ENCODE results near the gene CDKN2B. TPM values are rescaled to one million over a fixed set of nuclear protein-coding genes. Genes with fewer than 3 reads are reported as not detected.

The CDKN2B gene
- total RNA-seq, 2 experiments from 2014 or later: 0.05 to 0.10 TPM

DNA sequence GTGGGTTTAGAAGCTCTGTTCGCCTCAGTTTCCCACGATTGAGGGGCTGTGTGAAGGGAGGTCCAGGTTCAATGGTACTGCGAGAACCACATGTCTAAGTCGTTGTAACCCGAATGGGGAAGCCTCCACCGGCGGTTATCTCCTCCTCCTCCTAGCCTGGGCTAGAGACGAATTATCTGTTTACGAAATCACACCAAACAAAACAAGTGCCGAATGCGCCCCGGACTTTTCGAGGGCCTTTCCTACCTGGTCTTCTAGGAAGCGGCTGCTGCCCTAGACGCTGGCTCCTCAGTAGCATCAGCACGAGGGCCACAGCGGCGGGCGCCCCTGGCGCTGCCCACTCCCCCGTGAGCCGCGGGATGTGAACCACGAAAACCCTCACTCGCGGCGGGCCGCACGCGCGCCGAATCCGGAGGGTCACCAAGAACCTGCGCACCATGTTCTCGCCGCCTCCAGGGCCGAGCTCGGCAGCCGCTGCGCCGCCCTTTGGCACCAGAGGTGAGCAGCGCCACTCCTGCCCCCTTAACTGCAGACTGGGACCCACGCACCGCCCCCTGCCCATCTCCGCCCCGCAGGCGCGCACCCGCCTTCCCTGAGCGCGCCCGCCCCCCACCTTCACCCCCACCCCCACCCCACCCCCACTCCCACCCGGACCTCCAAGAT, 15.1 kb downstream of the CDKN2B start, which contains the start of gene CDKN2A:
Gene CDKN2A (minus strand): TSS at position 500 of the 663 bp plus-strand sequence.
- peak within 1 kb of the TSS; percentile 75 for H3K27ac Mint-ChIP-seq
- H3K4me1 Mint-ChIP-seq (ENCODE audit: low read depth): peaks cover 11% of the 10 kb centered on the region
- ChIA-PET POLR2A (interaction anchor here (1.0 to 1.5 kb wide), 3 partner anchors 7 to 118 kb away, joined by 3 to 5 read pairs (median 3); no protein-coding TSS in a partner anchor), CTCF (interaction anchor here (1.0 to 11.0 kb wide), 6 partner anchors 11 to 250 kb away, joined by 5 to 88 read pairs (median 8); partner anchors contain the start of gene CDKN2B)
- intact Hi-C loops (cut with micrococcal nuclease): loop anchor here (1.0 to 2.0 kb wide), 5 partner anchors 14 to 181 kb away; no protein-coding TSS in a partner anchor
- peak within 1 kb of the TSS; percentile 86 for H3K4me3 Mint-ChIP-seq
- DNase-seq: peak; percentile 59
- H3K36me3 Mint-ChIP-seq: no peaks in the 10 kb centered on the region
- H3K27me3 Mint-ChIP-seq: peaks cover 18% of the 10 kb centered on the region
- H3K9me3 Mint-ChIP-seq: no peaks in the 10 kb centered on the region

DNA sequence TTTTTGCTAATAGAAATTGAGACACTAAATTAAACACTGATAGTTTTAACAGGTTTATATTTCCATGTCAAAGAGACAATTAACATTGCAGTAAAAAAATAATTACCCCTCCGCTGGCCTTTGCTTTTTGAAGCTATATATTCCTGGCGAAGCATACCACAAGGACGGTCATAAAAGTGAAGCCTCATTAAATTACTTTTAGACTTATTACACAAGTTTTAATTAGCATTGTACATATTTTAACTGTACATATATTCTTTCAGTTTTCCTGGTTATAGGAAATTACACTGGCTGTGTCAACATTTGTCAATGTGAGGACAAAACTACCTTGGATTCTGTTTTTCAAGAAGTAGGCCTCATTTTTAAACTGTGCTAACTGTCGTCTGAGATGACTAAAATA, 16.1 kb downstream of the CDKN2B start:
- ChIA-PET POLR2A (no interaction called here), CTCF (interaction anchor here (0.7 to 11.0 kb wide), 4 partner anchors 16 to 179 kb away, joined by 3 to 88 read pairs (median 10); partner anchors contain the start of gene CDKN2B)
- H3K4me3 Mint-ChIP-seq: peak overlapping the region; percentile 86
- intact Hi-C loops (cut with micrococcal nuclease): no loop called here
- H3K4me1 Mint-ChIP-seq (ENCODE audit: low read depth): peaks cover 11% of the 10 kb centered on the region
- H3K27me3 Mint-ChIP-seq: peaks cover 25% of the 10 kb centered on the region
- no peak overlapping the region for H3K27ac Mint-ChIP-seq
- H3K9me3 Mint-ChIP-seq: no peaks in the 10 kb centered on the region
- DNase-seq: no peak
- H3K36me3 Mint-ChIP-seq: no peaks in the 10 kb centered on the region

DNA sequence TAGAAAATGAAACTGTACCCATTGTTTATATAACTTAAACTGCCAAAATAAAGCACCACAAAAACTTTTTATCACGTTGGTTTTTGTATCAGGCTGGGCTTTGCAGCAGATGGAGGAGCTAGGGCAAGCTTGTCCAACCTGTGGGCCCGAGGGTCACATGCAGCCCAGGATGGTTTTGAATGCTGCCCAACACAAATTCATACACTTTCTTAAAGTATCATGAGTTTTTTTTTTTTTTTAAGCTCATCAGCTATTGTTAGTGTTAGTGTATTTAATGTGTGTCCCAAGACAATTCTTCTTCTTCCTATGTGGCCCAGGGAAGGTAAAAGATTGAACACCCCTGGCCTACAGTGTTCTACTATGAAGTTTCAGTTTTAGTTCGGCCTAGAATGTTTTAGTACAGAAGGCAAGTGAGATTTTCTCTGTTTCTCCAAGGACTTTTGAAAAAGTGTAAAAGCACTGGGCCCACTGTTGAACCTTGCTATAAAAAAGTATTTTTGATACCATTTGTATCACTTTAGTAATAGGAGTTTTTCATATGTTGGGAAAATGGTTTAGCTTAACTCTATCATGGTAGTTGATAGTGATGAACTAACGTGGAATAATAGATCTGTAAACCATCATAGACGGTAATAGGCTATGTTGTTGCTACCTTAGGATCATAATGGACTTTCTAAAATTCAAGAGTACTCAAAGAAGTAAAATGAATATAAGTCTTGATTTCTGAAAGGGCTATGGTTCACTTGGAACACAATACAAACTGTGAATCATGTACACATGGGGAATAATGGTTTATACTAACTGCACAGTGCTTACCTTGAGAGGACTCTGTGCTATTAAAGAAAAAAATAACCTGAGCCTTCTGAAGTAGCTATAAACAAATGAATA, 17.8 kb downstream of the CDKN2B start:
- intact Hi-C loops (cut with micrococcal nuclease): no loop called here
- CTCF ChIA-PET: interaction anchor here (0.7 to 11.0 kb wide), 5 partner anchors 15 to 128 kb away, joined by 3 to 88 read pairs (median 5); partner anchors contain the start of gene CDKN2B
- Mint-ChIP-seq H3K27me3 (peaks cover 25% of the 10 kb centered on the region), H3K27ac (no peak overlapping the region), H3K36me3 (no peaks in the 10 kb centered on the region), H3K4me3 (no peak overlapping the region), H3K9me3 (no peaks in the 10 kb centered on the region), H3K4me1 (ENCODE audit: low read depth) (peaks cover 12% of the 10 kb centered on the region)
- POLR2A ChIA-PET: no interaction called here
- no peak for DNase-seq

DNA sequence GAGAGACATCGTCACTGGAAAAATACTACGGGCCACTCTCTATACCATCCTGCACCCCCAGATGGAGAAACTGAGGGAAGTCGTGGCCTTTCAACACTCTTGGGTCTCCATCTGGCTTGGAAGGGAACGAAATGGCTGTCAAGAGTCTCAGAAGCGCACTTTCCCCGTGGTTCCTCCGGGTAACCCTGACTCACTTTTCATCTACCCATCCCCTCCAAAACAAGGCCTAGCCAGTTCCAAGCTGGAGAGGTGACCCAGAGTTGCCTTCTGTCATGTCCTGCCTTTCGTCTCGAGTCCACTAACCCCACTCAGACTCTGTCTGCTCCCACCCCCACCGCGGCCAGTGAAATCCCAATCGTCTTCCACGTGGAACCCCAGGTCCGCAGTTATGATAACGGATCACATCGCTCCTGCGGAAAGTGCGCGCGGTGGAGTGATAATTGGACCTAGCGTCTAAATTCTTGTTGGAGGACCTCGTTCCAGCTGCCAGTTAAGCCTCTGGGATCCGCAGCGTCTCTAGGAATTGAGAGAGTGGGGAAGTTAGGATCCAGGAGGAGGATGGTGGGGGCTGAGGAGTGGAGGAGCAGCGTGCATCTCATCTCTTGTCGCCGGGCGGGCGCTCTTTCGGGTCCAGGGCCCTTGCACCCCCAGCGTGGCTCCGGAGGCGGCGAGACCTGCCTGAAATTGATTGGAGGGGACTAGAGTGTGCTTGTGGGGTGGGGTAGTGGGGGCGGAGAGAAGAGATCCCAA, 19.5 kb downstream of the CDKN2B start:
- intact Hi-C loops (cut with micrococcal nuclease): no loop called here
- Mint-ChIP-seq H3K4me3 (no peak overlapping the region), H3K4me1 (ENCODE audit: low read depth) (peaks cover 11% of the 10 kb centered on the region), H3K27ac (no peak overlapping the region), H3K9me3 (no peaks in the 10 kb centered on the region), H3K27me3 (peaks cover 23% of the 10 kb centered on the region), H3K36me3 (no peaks in the 10 kb centered on the region)
- ChIA-PET POLR2A (no interaction called here), CTCF (interaction anchor here (0.9 to 1.2 kb wide), 2 partner anchors 14 to 19 kb away, joined by 3 to 5 read pairs; no protein-coding TSS in a partner anchor)
- no peak for DNase-seq

DNA sequence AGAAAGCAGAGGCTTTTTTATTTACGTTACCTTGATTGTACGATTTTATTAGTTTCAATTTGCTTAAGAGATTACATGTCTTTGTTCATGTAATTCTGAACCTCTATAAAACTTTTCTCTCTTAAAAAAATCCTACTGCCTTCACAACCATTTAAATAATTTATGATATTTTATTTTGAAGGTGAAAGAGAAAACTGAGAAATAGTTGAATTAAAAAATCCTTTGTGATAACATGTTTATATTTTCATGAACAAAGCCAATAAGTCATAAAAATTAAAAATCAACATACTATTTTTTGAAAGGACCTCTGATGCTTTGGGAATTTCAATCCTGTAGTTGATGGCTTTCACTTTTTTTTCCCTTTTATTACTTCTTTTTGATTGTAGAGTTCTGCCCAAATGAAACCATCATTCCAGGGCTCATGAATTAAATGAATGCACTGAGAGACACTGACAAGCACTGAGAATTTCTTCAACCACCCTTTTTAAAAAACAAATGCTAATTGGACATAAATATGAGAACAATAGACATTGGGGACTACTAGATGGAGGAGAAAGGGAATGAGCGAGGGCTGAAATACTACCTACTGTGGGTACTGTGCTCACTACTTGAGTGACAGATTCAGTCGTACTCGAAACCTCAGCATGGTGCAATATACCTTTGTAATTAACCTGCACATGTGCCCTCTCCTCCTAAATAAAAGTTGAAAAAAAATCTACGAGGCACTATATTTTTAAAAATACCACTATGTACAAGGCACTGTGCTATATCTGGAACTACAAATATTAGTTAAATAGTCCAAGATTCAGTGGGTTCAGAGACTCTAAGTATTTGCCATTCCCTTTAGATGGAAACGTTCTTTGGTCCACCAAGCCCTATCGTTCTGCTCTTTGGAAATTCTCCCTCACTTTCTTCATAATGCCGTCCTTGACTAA, 20.8 kb downstream of the CDKN2B start:
- Mint-ChIP-seq H3K27ac (no peak overlapping the region), H3K9me3 (no peaks in the 10 kb centered on the region), H3K27me3 (peaks cover 29% of the 10 kb centered on the region), H3K4me1 (ENCODE audit: low read depth) (peaks cover 5% of the 10 kb centered on the region), H3K36me3 (no peaks in the 10 kb centered on the region), H3K4me3 (no peak overlapping the region)
- CTCF ChIA-PET: interaction anchor here (0.9 kb wide), 1 partner anchor 20 kb away, joined by 5 read pairs; no protein-coding TSS in a partner anchor
- POLR2A ChIA-PET: no interaction called here
- intact Hi-C loops (cut with micrococcal nuclease): no loop called here
- DNase-seq: no peak

DNA sequence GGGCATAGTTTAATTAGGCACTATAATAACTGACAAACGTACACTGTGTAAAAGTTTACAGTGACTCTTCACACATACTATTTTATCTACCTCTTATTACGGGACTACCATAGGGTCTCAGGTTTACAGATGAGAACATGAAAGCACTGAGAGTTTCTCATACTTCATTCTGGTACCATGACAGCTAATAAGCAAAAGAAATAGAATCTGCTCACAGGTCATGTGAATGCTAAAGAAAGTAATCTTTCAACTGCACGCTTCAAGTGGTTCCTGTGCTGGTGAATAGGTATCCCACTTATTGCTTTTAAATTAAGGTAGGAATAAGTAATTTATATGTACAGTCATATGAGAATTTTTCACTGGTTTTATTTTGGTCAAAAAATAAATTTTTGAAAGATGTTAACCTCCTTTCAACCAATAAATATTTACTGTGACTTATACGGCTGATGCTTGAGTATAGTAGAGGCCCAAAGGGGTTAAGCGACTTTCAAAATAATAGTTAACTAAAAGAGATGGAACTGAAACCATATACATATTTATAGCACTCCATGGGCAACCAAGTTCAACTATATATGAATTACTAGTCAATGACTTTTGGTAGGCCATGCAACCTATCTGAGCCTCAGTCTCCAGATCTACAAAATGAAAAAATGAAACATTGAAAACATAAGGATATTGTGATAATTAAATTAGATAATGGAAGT, 23.0 kb downstream of the CDKN2B start:
- no peaks in the 10 kb centered on the region for H3K9me3 Mint-ChIP-seq
- no peak for DNase-seq
- ChIA-PET CTCF (interaction anchor here (0.6 to 6.2 kb wide), 6 partner anchors 21 to 172 kb away, joined by 3 to 41 read pairs (median 3); partner anchors contain the start of gene CDKN2B), POLR2A (interaction anchor here (1.3 kb wide), 1 partner anchor 9 kb away, joined by 5 read pairs; the partner anchor contains the start of gene CDKN2B-AS1)
- peaks cover 40% of the 10 kb centered on the region for H3K27me3 Mint-ChIP-seq
- no peak overlapping the region for H3K27ac Mint-ChIP-seq
- peaks cover 2% of the 10 kb centered on the region for H3K4me1 Mint-ChIP-seq (ENCODE audit: low read depth)
- intact Hi-C loops (cut with micrococcal nuclease): no loop called here
- no peak overlapping the region for H3K4me3 Mint-ChIP-seq
- no peaks in the 10 kb centered on the region for H3K36me3 Mint-ChIP-seq

DNA sequence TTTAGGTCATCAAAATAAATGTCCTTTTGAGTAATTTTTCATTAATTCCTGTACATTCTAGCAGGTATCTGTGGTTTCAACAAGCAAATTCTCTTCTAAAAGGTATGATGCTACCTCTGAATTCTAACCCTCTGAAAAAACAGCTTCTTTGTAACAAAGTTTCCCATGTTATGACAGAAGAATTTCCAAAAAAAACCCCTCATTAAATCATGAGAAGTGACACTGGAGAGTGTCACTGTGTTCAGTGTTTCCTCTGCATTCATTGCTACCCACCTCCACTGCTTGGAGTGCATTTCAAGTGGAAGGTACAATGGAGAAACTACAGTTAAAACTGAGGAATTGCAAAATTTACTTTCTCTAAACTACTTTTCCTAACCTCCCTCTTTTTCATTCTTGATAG, 25.0 kb downstream of the CDKN2B start:
- Mint-ChIP-seq H3K4me3 (no peak overlapping the region), H3K27ac (no peak overlapping the region), H3K4me1 (ENCODE audit: low read depth) (peaks cover 2% of the 10 kb centered on the region), H3K27me3 (peaks cover 40% of the 10 kb centered on the region), H3K9me3 (no peaks in the 10 kb centered on the region), H3K36me3 (no peaks in the 10 kb centered on the region)
- CTCF ChIA-PET: interaction anchor here (6.2 kb wide), 1 partner anchor 25 kb away, joined by 41 read pairs; the partner anchor contains the start of gene CDKN2B
- POLR2A ChIA-PET: no interaction called here
- no peak for DNase-seq
- intact Hi-C loops (cut with micrococcal nuclease): no loop called here

DNA sequence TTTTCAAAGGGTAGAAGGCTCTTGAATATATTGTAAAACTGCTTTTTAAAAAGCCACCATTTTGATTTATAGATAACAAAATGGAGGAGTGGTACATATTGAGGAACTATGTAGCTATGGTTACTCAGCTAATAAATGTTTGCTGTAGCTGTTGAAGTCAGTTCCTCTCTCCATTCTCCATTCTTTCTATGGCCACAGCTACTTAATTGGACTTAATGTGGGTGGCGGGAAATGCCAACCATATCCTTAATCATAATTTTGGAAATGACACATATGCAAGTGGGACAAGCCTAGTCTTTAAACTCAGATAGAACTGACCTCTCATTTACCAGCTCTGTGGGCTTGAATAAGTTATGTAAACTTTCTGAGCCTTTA, 25.6 kb downstream of the CDKN2B start:
- no peak overlapping the region for H3K4me3 Mint-ChIP-seq
- DNase-seq: no peak
- peaks cover 42% of the 10 kb centered on the region for H3K27me3 Mint-ChIP-seq
- ChIA-PET POLR2A (no interaction called here), CTCF (interaction anchor here (1.2 to 6.2 kb wide), 4 partner anchors 11 to 171 kb away, joined by 5 to 41 read pairs (median 10); partner anchors contain the start of genes CDKN2A, CDKN2B and CDKN2B-AS1)
- H3K36me3 Mint-ChIP-seq: no peaks in the 10 kb centered on the region
- no peak overlapping the region for H3K27ac Mint-ChIP-seq
- intact Hi-C loops (cut with micrococcal nuclease): no loop called here
- peaks cover 2% of the 10 kb centered on the region for H3K4me1 Mint-ChIP-seq (ENCODE audit: low read depth)
- H3K9me3 Mint-ChIP-seq: no peaks in the 10 kb centered on the region

DNA sequence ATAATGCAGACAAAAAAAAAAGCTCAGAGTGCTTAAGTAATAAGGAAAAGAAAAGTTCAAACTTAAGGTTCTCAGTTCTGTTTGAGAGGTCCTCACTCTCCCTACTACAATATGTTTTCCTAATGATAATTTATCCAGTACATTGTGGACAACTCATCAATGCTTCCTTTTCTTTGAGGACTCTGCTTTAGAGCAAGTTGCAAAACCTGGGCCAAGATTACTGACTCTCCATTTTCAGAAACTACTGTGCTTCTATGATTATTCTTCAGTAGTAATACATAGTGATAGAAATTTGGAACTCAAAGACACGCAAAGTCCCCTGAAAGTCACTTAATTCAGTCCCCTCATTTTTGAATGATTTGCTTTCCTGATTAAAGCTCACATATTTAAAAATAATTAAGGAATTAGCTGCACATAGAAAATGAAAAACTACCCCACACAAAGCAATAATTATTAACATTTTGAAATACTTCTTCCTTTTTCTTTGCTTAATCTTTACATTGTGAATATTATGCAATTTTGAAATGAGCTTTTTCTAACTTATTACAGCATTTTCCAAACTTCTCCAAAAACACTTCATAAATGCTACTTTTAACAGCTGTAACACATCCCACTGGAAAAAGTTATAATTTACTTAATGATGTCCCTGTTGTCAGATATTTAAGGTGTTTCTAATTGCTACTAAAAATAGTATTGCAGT, 26.1 kb downstream of the CDKN2B start:
- intact Hi-C loops (cut with micrococcal nuclease): no loop called here
- Mint-ChIP-seq H3K4me1 (ENCODE audit: low read depth) (peaks cover 2% of the 10 kb centered on the region), H3K27ac (no peak overlapping the region), H3K9me3 (no peaks in the 10 kb centered on the region), H3K36me3 (no peaks in the 10 kb centered on the region), H3K27me3 (peaks cover 39% of the 10 kb centered on the region), H3K4me3 (no peak overlapping the region)
- ChIA-PET CTCF (interaction anchor here (1.2 to 6.2 kb wide), 4 partner anchors 12 to 170 kb away, joined by 5 to 41 read pairs (median 10); partner anchors contain the start of genes CDKN2A, CDKN2B and CDKN2B-AS1), POLR2A (no interaction called here)
- DNase-seq: no peak

DNA sequence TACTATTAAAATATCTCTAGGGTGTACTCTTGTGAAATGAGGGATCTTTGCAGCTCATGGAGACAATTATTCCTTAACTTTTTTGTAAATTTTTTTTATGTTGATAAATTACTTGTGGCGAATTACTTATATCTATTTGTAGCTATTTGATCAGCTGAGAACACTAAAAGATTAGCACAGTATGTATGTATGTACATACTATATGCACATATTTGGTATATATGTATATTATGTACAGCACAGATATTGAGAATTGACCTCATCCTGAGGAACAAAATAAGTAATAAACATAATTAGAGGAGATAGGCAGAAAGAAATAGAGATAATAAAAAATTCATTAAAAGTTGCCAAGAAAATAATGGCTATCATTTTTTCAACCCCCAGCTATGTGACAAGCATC, 26.7 kb downstream of the CDKN2B start:
- H3K4me1 Mint-ChIP-seq (ENCODE audit: low read depth): peaks cover 2% of the 10 kb centered on the region
- no peak for DNase-seq
- intact Hi-C loops (cut with micrococcal nuclease): no loop called here
- no peaks in the 10 kb centered on the region for H3K36me3 Mint-ChIP-seq
- peaks cover 41% of the 10 kb centered on the region for H3K27me3 Mint-ChIP-seq
- no peaks in the 10 kb centered on the region for H3K9me3 Mint-ChIP-seq
- POLR2A ChIA-PET: no interaction called here
- no peak overlapping the region for H3K27ac Mint-ChIP-seq
- H3K4me3 Mint-ChIP-seq: no peak overlapping the region
- CTCF ChIA-PET: interaction anchor here (1.0 to 6.2 kb wide), 6 partner anchors 12 to 169 kb away, joined by 3 to 41 read pairs (median 5); partner anchors contain the start of genes CDKN2A, CDKN2B and CDKN2B-AS1

All from activated CD4-positive, alpha-beta memory T cell treated with anti-CD3 and anti-CD28 coated beads for 36 hours (primary cell).